ENCODE measurements around the gene KIF6. TPM values are rescaled to one million over a fixed set of nuclear protein-coding genes. Genes with fewer than 3 reads are reported as not detected.
A peak's percentile ranks its signal among the peaks of the same experiment; 100 is the strongest.

The KIF6 gene
- total RNA-seq, 1 experiment from 2014 or later, result not detected

GRCh38 chr6:39416728-39417127, 308.5 kb downstream of the KIF6 start:
- H3K27ac ChIP-seq (ENCODE audit: low read depth, low read length), result no peak overlapping the region
- ChIA-PET POLR2A (no interaction called here), RAD21 (ENCODE audit: low non-redundant PET in 1 of 2, low total read pairs in 2 of 2, uncharacterized antibody in 2 of 2, unreplicated experiment in 2 of 2) (no interaction called here), CTCF (no interaction called here)
- no peaks in the 10 kb centered on the region for H3K9me2 ChIP-seq (ENCODE audit: insufficient read depth)
- peaks cover 0 to 7% of the 10 kb centered on the region in 2 experiments; a peak in 1 of 4 replicates for H3K4me1 ChIP-seq (ENCODE audit: control insufficient read depth in 1 of 2, insufficient read depth in 2 of 2, low read length in 2 of 2)
- no TSS peak for BruUV-seq (replicated peaks)
- H4K20me1 ChIP-seq (ENCODE audit: insufficient read depth), result no peaks in the 10 kb centered on the region
- no peaks in the 10 kb centered on the region for H3K9me3 ChIP-seq (ENCODE audit: control insufficient read depth in 1 of 2, insufficient read depth in 1 of 2, low read depth in 1 of 2, low read length in 2 of 2)
- no peaks in the 10 kb centered on the region for H3K36me3 ChIP-seq (ENCODE audit: control insufficient read depth in 1 of 2, insufficient read depth in 2 of 2, low read length in 2 of 2)
- intact Hi-C loops (cut with micrococcal nuclease), result no loop called here
- H3K4me2 ChIP-seq (ENCODE audit: low read length), result peak overlapping the region; percentile 26; the same call in 1 of the 2 replicates
- no peak overlapping the region for H3K9ac ChIP-seq (ENCODE audit: low read length)
- DNase-seq (ENCODE audit: low read depth, low spot score) (no peak), ATAC-seq (0 out of 2 replicates have a peak, but pooled peaks have one; percentile 44)
- H3K79me2 ChIP-seq (ENCODE audit: insufficient read depth, low read length), result no peaks in the 10 kb centered on the region
- TF ChIP-seq SP1 (IDR thresholded peaks at IDR 0.05; ENCODE audit: low read depth) (no peak), CBX3 (IDR thresholded peaks at IDR 0.05; ENCODE audit: low read depth) (no peak), REST (IDR thresholded peaks at IDR 0.05; ENCODE audit: low read depth) (no peak), SIN3A (IDR thresholded peaks at IDR 0.05; ENCODE audit: low read depth) (no peak), ELF1 (IDR thresholded peaks at IDR 0.05; ENCODE audit: borderline replicate concordance, low read depth) (no peak), CTCF (IDR thresholded peaks at IDR 0.05 in 2 of 3, conservative IDR thresholded peaks at IDR 0.05 in 1 of 3; ENCODE audit: borderline replicate concordance in 1 of 3, insufficient read depth in 1 of 3, low read depth in 2 of 3, low read length in 2 of 3) (no peak), POLR2A (IDR thresholded peaks at IDR 0.05; ENCODE audit: borderline replicate concordance, extremely low read depth, insufficient read depth, insufficient read length) (no peak), ZFX (IDR thresholded peaks at IDR 0.05) (no peak), CEBPB (IDR thresholded peaks at IDR 0.05; ENCODE audit: low read depth) (no peak), EGR1 (IDR thresholded peaks at IDR 0.05; ENCODE audit: low read depth) (no peak), ZNF274 (IDR thresholded peaks at IDR 0.05; ENCODE audit: low read depth, low read length) (no peak), JUND (IDR thresholded peaks at IDR 0.05) (no peak), EZH2 (IDR thresholded peaks at IDR 0.05) (no peak), FOSL1 (IDR thresholded peaks at IDR 0.05; ENCODE audit: low read depth) (no peak), POLR2AphosphoS5 (IDR thresholded peaks at IDR 0.05; ENCODE audit: low read depth, low read length) (no peak), ZBTB33 (IDR thresholded peaks at IDR 0.05; ENCODE audit: extremely low read depth, insufficient replicate concordance, low read length) (no peak), EZH2phosphoT487 (IDR thresholded peaks at IDR 0.05; ENCODE audit: borderline replicate concordance) (no peak), TCF7L2 (IDR thresholded peaks at IDR 0.05; ENCODE audit: borderline replicate concordance, extremely low read depth, insufficient read depth, insufficient read length) (no peak)
- TF ChIP-seq, protein P1, sequence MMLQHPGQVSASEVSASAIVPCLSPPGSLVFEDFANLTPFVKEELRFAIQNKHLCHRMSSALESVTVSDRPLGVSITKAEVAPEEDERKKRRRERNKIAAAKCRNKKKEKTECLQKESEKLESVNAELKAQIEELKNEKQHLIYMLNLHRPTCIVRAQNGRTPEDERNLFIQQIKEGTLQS (IDR thresholded peaks at IDR 0.05), result no peak
- TF ChIP-seq, protein P2, sequence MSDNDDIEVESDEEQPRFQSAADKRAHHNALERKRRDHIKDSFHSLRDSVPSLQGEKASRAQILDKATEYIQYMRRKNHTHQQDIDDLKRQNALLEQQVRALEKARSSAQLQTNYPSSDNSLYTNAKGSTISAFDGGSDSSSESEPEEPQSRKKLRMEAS (IDR thresholded peaks at IDR 0.05), result no peak
- H2AFZ ChIP-seq (ENCODE audit: low read depth, low read length, poor library complexity, severe bottlenecking), result no peak overlapping the region
- H3K4me3 ChIP-seq (replicated peaks in 1 of 2; ENCODE audit: low read depth in 1 of 2, low read length in 2 of 2), result no peak overlapping the region
- H3K27me3 ChIP-seq (ENCODE audit: insufficient read depth, low read length), result no peaks in the 10 kb centered on the region
